HL-60 (cell line): ENCODE data around the gene GRID2.

ENCODE experiments used
- DNase-seq, 2 experiments: peaks; one replicate each; pipeline ENCODE4 v3.0.0-alpha.2; 2010 to 2020; ENCODE audit warnings: low read depth in 1 of 2, low spot score in 1 of 2
- H3K27ac ChIP-seq: fragments of 250-450 bp; sonication (Bioruptor Pico); replicated peaks from 2 replicates; pipeline ENCODE4 v1.5.1; 2020; ENCODE audit warnings: mild to moderate bottlenecking, moderate library complexity
- H3K27me3 ChIP-seq: fragments of 250-450 bp; sonication (Bioruptor Pico); 2 replicates; pipeline ENCODE4 v1.5.1; 2021; ENCODE audit warnings: mild to moderate bottlenecking, moderate library complexity; ENCODE audit not compliant: insufficient read depth, poor library complexity, severe bottlenecking
- H3K4me3 ChIP-seq: replicated peaks from 2 replicates; pipeline ENCODE4 v1.5.1; 2011; ENCODE audit warnings: mild to moderate bottlenecking, control low read depth, low read length; ENCODE audit not compliant: insufficient read depth
- GABPA ChIP-seq: IDR thresholded peaks from 2 replicates; pipeline ENCODE4 v1.6.1; 2012; ENCODE audit warnings: low read depth
- POLR2AphosphoS5 ChIP-seq: IDR thresholded peaks from 2 replicates; pipeline ENCODE4 v1.6.1; 2012; ENCODE audit warnings: low read depth
- SPI1 ChIP-seq: IDR thresholded peaks from 2 replicates; pipeline ENCODE4 v1.6.1; 2012; ENCODE audit warnings: low read depth, mild to moderate bottlenecking, borderline replicate concordance
- TF ChIP-seq, protein P1 (sequence below): IDR thresholded peaks from one replicate; pipeline ENCODE4 v1.5.1; 2011; ENCODE audit warnings: low read length, control low read depth, inconsistent platforms; ENCODE audit not compliant: insufficient read depth
- TF ChIP-seq, protein P2 (sequence below): IDR thresholded peaks from 2 replicates; pipeline ENCODE4 v1.6.1; 2012; ENCODE audit warnings: low read depth; ENCODE audit not compliant: insufficient replicate concordance

The GRID2 gene

DNA sequence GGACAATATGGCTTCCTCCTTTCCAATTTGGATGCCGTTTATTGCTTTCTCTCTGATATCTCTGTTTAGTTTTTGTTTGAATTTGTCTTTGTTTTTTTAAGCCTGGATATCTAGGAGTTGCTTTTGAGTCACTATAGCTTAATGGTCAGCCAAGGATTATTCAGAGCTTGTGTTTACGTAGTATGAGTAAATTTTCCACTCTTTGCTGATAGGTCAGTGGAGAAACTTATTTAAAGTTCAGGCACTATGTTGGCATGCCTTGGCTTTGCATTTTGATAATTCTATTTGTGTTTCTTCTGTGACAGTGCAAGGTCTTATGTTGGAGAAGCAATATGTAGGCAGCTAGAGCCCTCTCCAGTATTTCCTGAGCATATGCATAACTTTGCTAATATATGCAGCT is 315.2 kb downstream of the GRID2 start:
- TF ChIP-seq, protein P1, sequence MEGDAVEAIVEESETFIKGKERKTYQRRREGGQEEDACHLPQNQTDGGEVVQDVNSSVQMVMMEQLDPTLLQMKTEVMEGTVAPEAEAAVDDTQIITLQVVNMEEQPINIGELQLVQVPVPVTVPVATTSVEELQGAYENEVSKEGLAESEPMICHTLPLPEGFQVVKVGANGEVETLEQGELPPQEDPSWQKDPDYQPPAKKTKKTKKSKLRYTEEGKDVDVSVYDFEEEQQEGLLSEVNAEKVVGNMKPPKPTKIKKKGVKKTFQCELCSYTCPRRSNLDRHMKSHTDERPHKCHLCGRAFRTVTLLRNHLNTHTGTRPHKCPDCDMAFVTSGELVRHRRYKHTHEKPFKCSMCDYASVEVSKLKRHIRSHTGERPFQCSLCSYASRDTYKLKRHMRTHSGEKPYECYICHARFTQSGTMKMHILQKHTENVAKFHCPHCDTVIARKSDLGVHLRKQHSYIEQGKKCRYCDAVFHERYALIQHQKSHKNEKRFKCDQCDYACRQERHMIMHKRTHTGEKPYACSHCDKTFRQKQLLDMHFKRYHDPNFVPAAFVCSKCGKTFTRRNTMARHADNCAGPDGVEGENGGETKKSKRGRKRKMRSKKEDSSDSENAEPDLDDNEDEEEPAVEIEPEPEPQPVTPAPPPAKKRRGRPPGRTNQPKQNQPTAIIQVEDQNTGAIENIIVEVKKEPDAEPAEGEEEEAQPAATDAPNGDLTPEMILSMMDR: no peak
- TF ChIP-seq SPI1 (no peak), POLR2AphosphoS5 (no peak), GABPA (no peak)
- TF ChIP-seq, protein P2, sequence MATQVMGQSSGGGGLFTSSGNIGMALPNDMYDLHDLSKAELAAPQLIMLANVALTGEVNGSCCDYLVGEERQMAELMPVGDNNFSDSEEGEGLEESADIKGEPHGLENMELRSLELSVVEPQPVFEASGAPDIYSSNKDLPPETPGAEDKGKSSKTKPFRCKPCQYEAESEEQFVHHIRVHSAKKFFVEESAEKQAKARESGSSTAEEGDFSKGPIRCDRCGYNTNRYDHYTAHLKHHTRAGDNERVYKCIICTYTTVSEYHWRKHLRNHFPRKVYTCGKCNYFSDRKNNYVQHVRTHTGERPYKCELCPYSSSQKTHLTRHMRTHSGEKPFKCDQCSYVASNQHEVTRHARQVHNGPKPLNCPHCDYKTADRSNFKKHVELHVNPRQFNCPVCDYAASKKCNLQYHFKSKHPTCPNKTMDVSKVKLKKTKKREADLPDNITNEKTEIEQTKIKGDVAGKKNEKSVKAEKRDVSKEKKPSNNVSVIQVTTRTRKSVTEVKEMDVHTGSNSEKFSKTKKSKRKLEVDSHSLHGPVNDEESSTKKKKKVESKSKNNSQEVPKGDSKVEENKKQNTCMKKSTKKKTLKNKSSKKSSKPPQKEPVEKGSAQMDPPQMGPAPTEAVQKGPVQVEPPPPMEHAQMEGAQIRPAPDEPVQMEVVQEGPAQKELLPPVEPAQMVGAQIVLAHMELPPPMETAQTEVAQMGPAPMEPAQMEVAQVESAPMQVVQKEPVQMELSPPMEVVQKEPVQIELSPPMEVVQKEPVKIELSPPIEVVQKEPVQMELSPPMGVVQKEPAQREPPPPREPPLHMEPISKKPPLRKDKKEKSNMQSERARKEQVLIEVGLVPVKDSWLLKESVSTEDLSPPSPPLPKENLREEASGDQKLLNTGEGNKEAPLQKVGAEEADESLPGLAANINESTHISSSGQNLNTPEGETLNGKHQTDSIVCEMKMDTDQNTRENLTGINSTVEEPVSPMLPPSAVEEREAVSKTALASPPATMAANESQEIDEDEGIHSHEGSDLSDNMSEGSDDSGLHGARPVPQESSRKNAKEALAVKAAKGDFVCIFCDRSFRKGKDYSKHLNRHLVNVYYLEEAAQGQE: no peak
- no peaks in the 10 kb centered on the region for H3K27me3 ChIP-seq
- no peak overlapping the region for H3K27ac ChIP-seq
- no peak for DNase-seq
- no peak overlapping the region for H3K4me3 ChIP-seq

DNA sequence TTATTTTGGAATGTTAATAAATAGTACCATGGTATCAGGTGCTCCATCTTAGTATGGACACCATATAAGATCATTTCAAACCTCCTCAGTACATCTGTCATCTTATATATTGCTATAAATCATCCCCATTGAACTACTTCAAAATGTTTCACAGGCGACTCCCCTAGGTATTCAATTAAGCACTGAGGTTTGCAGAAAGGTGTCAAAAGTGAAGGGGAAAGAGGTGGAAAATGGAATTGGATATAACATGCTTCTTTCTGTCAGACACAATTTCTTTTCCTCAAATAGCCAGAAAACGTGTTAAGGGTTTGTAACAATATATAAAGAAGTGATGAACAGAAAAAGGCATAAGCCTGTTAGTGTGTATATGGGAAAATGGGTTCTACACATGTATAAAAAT is 325.5 kb downstream of the GRID2 start:
- TF ChIP-seq GABPA: no peak
- TF ChIP-seq POLR2AphosphoS5: no peak
- TF ChIP-seq SPI1: no peak
- TF ChIP-seq, protein P2: no peak
- TF ChIP-seq, protein P1: no peak
- Histone ChIP-seq H3K27me3 (no peaks in the 10 kb centered on the region), H3K27ac (no peak overlapping the region), H3K4me3 (no peak overlapping the region)
- no peak for DNase-seq

DNA sequence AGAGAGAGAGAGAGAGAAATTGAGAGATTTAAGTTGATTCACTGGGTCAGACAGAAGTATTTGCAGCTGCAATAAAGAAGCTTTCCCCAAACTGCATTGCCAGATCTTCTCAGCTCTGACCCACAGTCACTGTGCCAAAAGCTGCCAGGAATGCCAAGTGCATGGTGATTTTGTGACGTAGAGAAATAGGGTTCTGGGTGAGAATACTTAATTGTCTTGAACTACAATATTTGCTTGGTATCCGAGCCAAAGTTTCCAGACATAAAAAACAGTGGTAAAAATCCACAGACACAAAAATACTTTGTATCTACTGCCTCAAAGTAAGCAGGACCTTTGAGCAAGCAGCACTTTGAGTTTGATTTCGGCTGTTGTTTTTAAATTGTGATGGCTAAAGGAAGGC is 331.1 kb downstream of the GRID2 start:
- no peak for DNase-seq
- H3K27me3 ChIP-seq: no peaks in the 10 kb centered on the region
- no peak overlapping the region for H3K4me3 ChIP-seq
- TF ChIP-seq GABPA: no peak
- TF ChIP-seq, protein P2: no peak
- TF ChIP-seq, protein P1: no peak
- no peak for TF ChIP-seq POLR2AphosphoS5
- no peak for TF ChIP-seq SPI1
- H3K27ac ChIP-seq: no peak overlapping the region
